Psoas muscle (tissue), 8 donors: ENCODE results near the gene HSD17B1. TPM values are rescaled to one million over a fixed set of nuclear protein-coding genes. Genes with fewer than 3 reads are reported as not detected.

Source experiments
- ATAC-seq, 4 donors: fragments of 200-7000 bp; cut with Tn5 transposase; one replicate each; pipeline ENCODE4 v1.9.1; 2020; ENCODE audit warnings: moderate library complexity in 3 of 4, mild to moderate bottlenecking in 2 of 4
- DNase-seq, 2 donors: peaks; one replicate each; pipeline ENCODE4 v3.0.0-alpha.2; 2020
- H3K27ac ChIP-seq: fragments of 200-600 bp; one replicate; pipeline ENCODE4 v1.8.0; 2022
- H3K27me3 ChIP-seq, 3 donors: fragments of 200-600 bp in 1 of 3; one replicate each; pipeline versions ENCODE4 v1.6.1 to v1.8.0; 2013 to 2022; ENCODE audit warnings: low read length in 2 of 3, mild to moderate bottlenecking in 2 of 3, moderate library complexity in 1 of 3; ENCODE audit not compliant: insufficient read depth in 3 of 3
- H3K36me3 ChIP-seq, 2 donors: fragments of 200-600 bp in 1 of 2; one replicate each; pipeline versions ENCODE4 v1.6.1 to v1.8.0; 2013 to 2022; ENCODE audit warnings: low read depth in 1 of 2, mild to moderate bottlenecking in 1 of 2, moderate library complexity in 1 of 2; ENCODE audit not compliant: insufficient read depth in 1 of 2
- H3K4me1 ChIP-seq: fragments of 200-600 bp; one replicate; pipeline ENCODE4 v1.8.0; 2022
- H3K4me3 ChIP-seq: fragments of 200-600 bp; one replicate; pipeline ENCODE4 v1.8.0; 2022; ENCODE audit warnings: mild to moderate bottlenecking
- H3K9me3 ChIP-seq: fragments of 200-600 bp; one replicate; pipeline ENCODE4 v1.8.0; 2022
- CTCF ChIP-seq: fragments of 200-600 bp; IDR thresholded peaks from one replicate; pipeline ENCODE4 v1.8.0; 2022; ENCODE audit warnings: antibody characterized with exemption
- WGBS, 3 donors: extraction: QIAGEN DNeasy Blood & Tissue Kit; methylation state at CpG; one replicate each; pipeline versions ENCODE4 v1.1.6 to v1.1.7; 2013; 5-methylcytosine and 5-hydroxymethylcytosine counted together
- intact Hi-C, 2 donors: fragments of 100-400 bp; cut with DNase I; formaldehyde crosslinking; loops; one replicate each; pipeline versions ENCODE4 v1.11.0 to v1.14.2; 2022
- polyA plus RNA-seq, 3 donors: library from polyadenylated mRNA; stranded (reverse); fragments of 200-250 nt; gene quantifications; one replicate each; pipeline ENCODE4 v1.2.3, GENCODE V29; 2013
- total RNA-seq, 4 donors: library from RNA; stranded (reverse); fragmentation: NEBNext Ultra II Directional in 2 of 4; extraction: Animal tissue kit (Norgen Biotek cat#: 25700) in 2 of 4; gene quantifications; one replicate each; pipeline versions ENCODE4 v1.2.1 to v1.2.4, GENCODE V29; 2021 to 2023
- donor health status: healthy with polysubstance abuse.
- donor health status: DM: no; HTN: no; CAD: no; lungs with moderate emphysema.
- donor health status: Bipolar disorder and iron deficiency.
- donor health status: healthy.
- donor health status: DM: yes; HTN: yes; CAD: no.
- donor health status: DM: no; HTN: no; CAD: no.
- donor health status: DM: no; HTN: no; CAD: no.
- donor health status: DM: yes; HTN: yes; CAD: no.

HSD17B1 gene
- total and polyA plus RNA-seq, 7 donors, result 0.54 to 2.1 (median 1.2) TPM

GRCh38 chr17:42566883-42567573 is 14.3 kb downstream of the HSD17B1 start, which contains the start of gene MLX:
Gene MLX, plus strand, starts transcription at chr17:42567100. Its CDS starts 25 bp downstream, at chr17:42567125.
- DNase-seq (peak; percentile 96 to 98), ATAC-seq (peak; percentile 84 to 89 (median 85))
- TF ChIP-seq CTCF, result no peak
- Histone ChIP-seq H3K4me1 (peaks cover 22% of the 10 kb centered on the region), H3K36me3 (peaks cover 2 to 59% of the 10 kb centered on the region in 2 donors), H3K9me3 (no peaks in the 10 kb centered on the region), H3K27me3 (no peaks in the 10 kb centered on the region), H3K4me3 (peak within 1 kb of the TSS; percentile 83), H3K27ac (peak within 1 kb of the TSS; percentile 96)
- intact Hi-C loops, result no loop called here
- 0 to 1% (median 0%) methylated on average over 47 to 72 of the region's 72 CpGs for WGBS, 3 donors

DNA sequence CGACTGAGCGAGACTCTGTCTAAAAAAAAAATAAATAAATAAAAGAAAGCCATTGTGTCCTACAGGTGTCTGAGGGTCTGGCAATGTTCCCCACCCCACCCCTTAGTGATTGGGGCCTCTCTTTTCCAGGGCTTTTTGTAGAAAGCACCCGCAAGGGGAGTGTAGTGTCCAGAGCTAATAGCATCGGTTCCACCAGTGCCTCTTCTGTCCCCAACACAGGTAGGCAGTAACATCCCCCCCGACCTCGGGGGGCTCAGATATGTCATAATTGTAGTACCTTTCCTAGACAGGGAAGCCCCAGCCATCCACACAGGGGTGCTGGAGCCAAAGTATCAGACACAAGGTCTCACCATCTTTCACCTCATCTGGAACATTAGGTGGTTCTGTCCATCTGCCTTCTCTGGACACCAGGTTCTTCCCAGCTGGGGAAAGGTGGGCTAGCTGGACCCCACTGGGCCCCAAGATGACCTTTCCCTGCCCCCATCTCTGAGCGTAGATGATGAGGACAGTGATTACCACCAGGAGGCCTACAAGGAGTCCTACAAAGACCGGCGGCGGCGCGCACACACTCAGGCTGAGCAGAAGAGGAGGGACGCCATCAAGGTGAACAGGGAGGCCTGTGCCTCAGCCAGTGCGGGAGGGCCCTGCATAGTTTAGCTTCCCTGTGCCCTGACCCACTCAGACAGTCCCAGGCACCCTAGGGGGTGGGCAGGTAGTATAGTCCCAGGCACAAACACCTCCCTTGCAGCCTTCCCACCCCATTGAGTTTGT is 15.8 kb downstream of the HSD17B1 start:
- TF ChIP-seq CTCF, result no peak
- ATAC-seq (no peak), DNase-seq (no peak)
- intact Hi-C loops, result no loop called here
- Histone ChIP-seq H3K36me3 (peaks cover 12 to 74% of the 10 kb centered on the region in 2 donors), H3K4me1 (peaks cover 15% of the 10 kb centered on the region), H3K9me3 (no peaks in the 10 kb centered on the region), H3K4me3 (no peak overlapping the region), H3K27me3 (no peaks in the 10 kb centered on the region), H3K27ac (peak overlapping the region; percentile 96)
- WGBS, 3 donors, result 84 to 85% (median 85%) methylated on average over 14 of the region's 14 CpGs

DNA sequence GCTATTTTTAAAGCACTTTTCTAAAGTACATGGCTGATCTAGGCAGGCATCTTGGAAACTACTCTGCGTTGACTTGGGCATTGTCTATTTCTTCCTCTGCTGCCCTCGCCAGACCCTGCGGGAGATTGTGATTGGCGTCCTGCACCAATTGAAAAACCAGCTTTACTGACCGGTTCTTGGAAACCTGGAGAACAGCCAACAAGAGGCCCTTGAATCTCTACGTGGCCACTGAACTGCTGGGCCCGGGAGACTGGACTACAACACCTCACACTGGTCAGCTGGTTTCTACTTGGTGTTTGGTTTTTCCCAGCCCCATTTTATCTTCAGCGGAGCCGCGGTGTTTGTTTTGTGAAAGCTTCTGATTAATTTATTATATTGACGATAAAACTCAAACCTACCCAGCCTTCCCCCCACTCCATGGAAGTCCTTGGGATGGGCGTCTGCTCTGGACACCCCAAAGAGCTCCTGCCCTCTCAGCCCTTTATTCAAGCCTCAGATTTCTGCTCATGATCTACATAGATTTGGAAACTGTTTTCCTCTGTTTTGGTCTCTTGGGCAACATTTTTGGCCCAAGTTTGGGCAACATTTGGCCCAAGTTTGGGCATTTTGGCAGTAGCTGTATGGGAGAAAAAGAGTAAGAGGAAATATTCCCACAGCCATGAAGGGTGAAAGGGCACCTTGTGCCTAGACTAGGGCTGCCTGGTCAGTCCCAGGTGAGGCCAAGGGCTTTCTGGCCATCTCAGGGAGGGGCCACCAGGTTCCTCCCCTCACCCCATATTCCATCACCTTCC is 18.9 kb downstream of the HSD17B1 start:
- intact Hi-C loops, result no loop called here
- no peak for ATAC-seq
- Histone ChIP-seq H3K27me3 (no peaks in the 10 kb centered on the region), H3K9me3 (no peaks in the 10 kb centered on the region), H3K27ac (no peak overlapping the region), H3K4me3 (no peak overlapping the region), H3K4me1 (peaks cover 4% of the 10 kb centered on the region), H3K36me3 (peaks cover 12 to 74% of the 10 kb centered on the region in 2 donors)
- TF ChIP-seq CTCF, result no peak
- no peak for DNase-seq
- WGBS, 3 donors, result 60 to 72% (median 63%) methylated on average over 12 of the region's 12 CpGs

- peaks cover 4% of the 10 kb centered on the region for H3K4me1 ChIP-seq
- TF ChIP-seq CTCF, result no peak
- 72 to 85% (median 80%) methylated on average over 4 of the region's 4 CpGs for WGBS, 3 donors
- ATAC-seq (no peak), DNase-seq (no peak)
- no peak overlapping the region for H3K4me3 ChIP-seq
- no peaks in the 10 kb centered on the region for H3K27me3 ChIP-seq
- no peak overlapping the region for H3K27ac ChIP-seq
- intact Hi-C loops, result no loop called here
- H3K36me3 ChIP-seq, result peaks cover 12 to 74% of the 10 kb centered on the region in 2 donors
- H3K9me3 ChIP-seq, result no peaks in the 10 kb centered on the region
These were observed 20.4 kb downstream of the HSD17B1 start for GRCh38 chr17:42573095-42573494.
